ENCODE data around the gene CYP46A1. TPM values are rescaled to one million over a fixed set of nuclear protein-coding genes. Genes with fewer than 3 reads are reported as not detected.

The CYP46A1 gene
- total RNA-seq, 1 experiment from 2014 or later: not detected

- TF ChIP-seq CTCF (conservative IDR thresholded peaks at IDR 0.05): no peak
- no peak for TF ChIP-seq EZH2 (IDR thresholded peaks at IDR 0.05; ENCODE audit: low read depth)
- H2AFZ ChIP-seq: no peak overlapping the region
- CTCF ChIA-PET: no interaction called here
- no peak overlapping the region for H3K27ac ChIP-seq
- no peaks in the 10 kb centered on the region for H4K20me1 ChIP-seq (ENCODE audit: insufficient read depth)
- no peaks in the 10 kb centered on the region for H3K4me1 ChIP-seq (replicated peaks; ENCODE audit: insufficient read depth)
- no peak overlapping the region for H3K4me3 ChIP-seq
- no peak for DNase-seq
- no TSS peak for BruUV-seq (replicated peaks)
- no peak overlapping the region for H3K4me2 ChIP-seq
- H3K79me2 ChIP-seq (ENCODE audit: low read depth): no peaks in the 10 kb centered on the region
- intact Hi-C loops (cut with micrococcal nuclease; ENCODE audit: unreplicated experiment): loop anchor here (10.0 kb wide), 1 partner anchor 59 kb away; the partner anchor contains the start of gene EML1
- H3F3A ChIP-seq (ENCODE audit: insufficient read depth, low read depth): no peaks in the 10 kb centered on the region
- no peaks in the 10 kb centered on the region for H3K9me2 ChIP-seq (ENCODE audit: insufficient read depth)
- POLR2A ChIA-PET (ENCODE audit: unreplicated experiment): interaction anchor here (0.6 kb wide), 1 partner anchor 420 kb away, joined by 8 read pairs; no protein-coding TSS in a partner anchor
- no peaks in the 10 kb centered on the region for H3K36me3 ChIP-seq (ENCODE audit: low read depth)
- no peaks in the 10 kb centered on the region for H3K27me3 ChIP-seq (ENCODE audit: insufficient read depth, low read depth)
- H3K9me3 ChIP-seq (ENCODE audit: insufficient read depth, low read depth): no peaks in the 10 kb centered on the region
Measured at GRCh38 chr14:99735189-99736135, 51.4 kb downstream of the CYP46A1 start.

GRCh38 chr14:99736603-99737371 lies 52.7 kb downstream of the CYP46A1 start:
- Histone ChIP-seq H3K4me1 (replicated peaks; ENCODE audit: insufficient read depth) (no peaks in the 10 kb centered on the region), H3K79me2 (ENCODE audit: low read depth) (no peaks in the 10 kb centered on the region), H3K9me3 (ENCODE audit: insufficient read depth, low read depth) (no peaks in the 10 kb centered on the region), H2AFZ (no peak overlapping the region), H3K9me2 (ENCODE audit: insufficient read depth) (no peaks in the 10 kb centered on the region), H3K27ac (no peak overlapping the region), H3K36me3 (ENCODE audit: low read depth) (no peaks in the 10 kb centered on the region), H4K20me1 (ENCODE audit: insufficient read depth) (no peaks in the 10 kb centered on the region), H3F3A (ENCODE audit: insufficient read depth, low read depth) (no peaks in the 10 kb centered on the region), H3K4me2 (peak overlapping the region; percentile 76; the same call in 1 of the 2 replicates), H3K27me3 (ENCODE audit: insufficient read depth, low read depth) (no peaks in the 10 kb centered on the region), H3K4me3 (peak overlapping the region; percentile 49; the same call in 1 of the 2 replicates)
- ChIA-PET POLR2A (ENCODE audit: unreplicated experiment) (no interaction called here), CTCF (no interaction called here)
- DNase-seq: no peak
- BruUV-seq (replicated peaks): no TSS peak
- intact Hi-C loops (cut with micrococcal nuclease; ENCODE audit: unreplicated experiment): loop anchor here (10.0 kb wide), 1 partner anchor 58 kb away; the partner anchor contains the start of gene EML1
- TF ChIP-seq EZH2 (IDR thresholded peaks at IDR 0.05; ENCODE audit: low read depth): no peak
- TF ChIP-seq CTCF (conservative IDR thresholded peaks at IDR 0.05): no peak

- CTCF ChIA-PET: no interaction called here
- TF ChIP-seq CTCF (conservative IDR thresholded peaks at IDR 0.05) (no peak), EZH2 (IDR thresholded peaks at IDR 0.05; ENCODE audit: low read depth) (no peak)
Measured at GRCh38 chr14:99737451-99737951, 53.4 kb downstream of the CYP46A1 start.

More at GRCh38 chr14:99737451-99737951, 53.4 kb downstream of the CYP46A1 start:
- Histone ChIP-seq H3K79me2 (ENCODE audit: low read depth) (no peaks in the 10 kb centered on the region), H3K4me2 (peak overlapping the region; percentile 76), H2AFZ (peak overlapping the region; percentile 70; the same call in 1 of the 2 replicates), H3K4me3 (peak overlapping the region; percentile 49; the same call in 1 of the 2 replicates), H3K9me2 (ENCODE audit: insufficient read depth) (no peaks in the 10 kb centered on the region), H4K20me1 (ENCODE audit: insufficient read depth) (no peaks in the 10 kb centered on the region), H3K36me3 (ENCODE audit: low read depth) (no peaks in the 10 kb centered on the region), H3K27me3 (ENCODE audit: insufficient read depth, low read depth) (no peaks in the 10 kb centered on the region), H3K9me3 (ENCODE audit: insufficient read depth, low read depth) (no peaks in the 10 kb centered on the region), H3K4me1 (replicated peaks; ENCODE audit: insufficient read depth) (no peaks in the 10 kb centered on the region), H3K27ac (no peak overlapping the region), H3F3A (ENCODE audit: insufficient read depth, low read depth) (no peaks in the 10 kb centered on the region)
- no peak for DNase-seq
- no TSS peak for BruUV-seq (replicated peaks)
- intact Hi-C loops (cut with micrococcal nuclease; ENCODE audit: unreplicated experiment): loop anchor here (10.0 kb wide), 1 partner anchor 57 kb away; the partner anchor contains the start of gene EML1
- POLR2A ChIA-PET (ENCODE audit: unreplicated experiment): no interaction called here
